ENCODE results near the gene PHACTR3. TPM values are rescaled to one million over a fixed set of nuclear protein-coding genes. Genes with fewer than 3 reads are reported as not detected.

PHACTR3 gene
- total RNA-seq, 1 donor from 2014 or later = 8.7 TPM

- Mint-ChIP-seq H3K27ac (ENCODE audit: unreplicated experiment) (no peak overlapping the region), H3K4me1 (ENCODE audit: unreplicated experiment) (peaks cover 2% of the 10 kb centered on the region), H3K36me3 (ENCODE audit: low read depth, unreplicated experiment) (peaks cover 17% of the 10 kb centered on the region), H3K4me3 (ENCODE audit: unreplicated experiment) (no peak overlapping the region), H3K9me3 (ENCODE audit: unreplicated experiment) (no peaks in the 10 kb centered on the region), H3K27me3 (ENCODE audit: unreplicated experiment) (peaks cover 8% of the 10 kb centered on the region)
- TF ChIP-seq CTCF (IDR thresholded peaks at IDR 0.05; ENCODE audit: unreplicated experiment) = no peak
- DNase-seq (ENCODE audit: low spot score) = no peak
Measured at GRCh38 chr20:59771506-59772372, 167.4 kb downstream of the PHACTR3 start.

GRCh38 chr20:59772373-59772705 is 168.0 kb downstream of the PHACTR3 start:
- DNase-seq (ENCODE audit: low spot score) = no peak

GRCh38 chr20:59772931-59773913 is 168.9 kb downstream of the PHACTR3 start:
- no peak for DNase-seq (ENCODE audit: low spot score)
- no peak overlapping the region for H3K27ac Mint-ChIP-seq (ENCODE audit: unreplicated experiment)
- H3K4me3 Mint-ChIP-seq (ENCODE audit: unreplicated experiment) = no peak overlapping the region

More at GRCh38 chr20:59772373-59772705, 168.0 kb downstream of the PHACTR3 start:
- peaks cover 20% of the 10 kb centered on the region for H3K36me3 Mint-ChIP-seq (ENCODE audit: low read depth, unreplicated experiment)
- no peak overlapping the region for H3K4me3 Mint-ChIP-seq (ENCODE audit: unreplicated experiment)
- no peak overlapping the region for H3K27ac Mint-ChIP-seq (ENCODE audit: unreplicated experiment)
- peaks cover 9% of the 10 kb centered on the region for H3K27me3 Mint-ChIP-seq (ENCODE audit: unreplicated experiment)
- TF ChIP-seq CTCF (IDR thresholded peaks at IDR 0.05; ENCODE audit: unreplicated experiment) = no peak
- no peaks in the 10 kb centered on the region for H3K9me3 Mint-ChIP-seq (ENCODE audit: unreplicated experiment)
- H3K4me1 Mint-ChIP-seq (ENCODE audit: unreplicated experiment) = peaks cover 2% of the 10 kb centered on the region

GRCh38 chr20:59774204-59774641 is 169.9 kb downstream of the PHACTR3 start:
- H3K27ac Mint-ChIP-seq (ENCODE audit: unreplicated experiment) = no peak overlapping the region
- no peak for TF ChIP-seq CTCF (IDR thresholded peaks at IDR 0.05; ENCODE audit: unreplicated experiment)
- no peak overlapping the region for H3K4me3 Mint-ChIP-seq (ENCODE audit: unreplicated experiment)
- H3K36me3 Mint-ChIP-seq (ENCODE audit: low read depth, unreplicated experiment) = peaks cover 15% of the 10 kb centered on the region
- peaks cover 9% of the 10 kb centered on the region for H3K27me3 Mint-ChIP-seq (ENCODE audit: unreplicated experiment)
- peaks cover 2% of the 10 kb centered on the region for H3K4me1 Mint-ChIP-seq (ENCODE audit: unreplicated experiment)
- no peaks in the 10 kb centered on the region for H3K9me3 Mint-ChIP-seq (ENCODE audit: unreplicated experiment)
- no peak for DNase-seq (ENCODE audit: low spot score)

More at GRCh38 chr20:59772931-59773913, 168.9 kb downstream of the PHACTR3 start:
- H3K27me3 Mint-ChIP-seq (ENCODE audit: unreplicated experiment) = peaks cover 9% of the 10 kb centered on the region
- H3K4me1 Mint-ChIP-seq (ENCODE audit: unreplicated experiment) = peaks cover 2% of the 10 kb centered on the region
- no peaks in the 10 kb centered on the region for H3K9me3 Mint-ChIP-seq (ENCODE audit: unreplicated experiment)
- TF ChIP-seq CTCF (IDR thresholded peaks at IDR 0.05; ENCODE audit: unreplicated experiment) = no peak
- H3K36me3 Mint-ChIP-seq (ENCODE audit: low read depth, unreplicated experiment) = peaks cover 15% of the 10 kb centered on the region
